ENCODE measurements around the gene LTC4S.
A peak's percentile ranks its signal among the peaks of the same experiment; 100 is the strongest.

LTC4S gene

DNA sequence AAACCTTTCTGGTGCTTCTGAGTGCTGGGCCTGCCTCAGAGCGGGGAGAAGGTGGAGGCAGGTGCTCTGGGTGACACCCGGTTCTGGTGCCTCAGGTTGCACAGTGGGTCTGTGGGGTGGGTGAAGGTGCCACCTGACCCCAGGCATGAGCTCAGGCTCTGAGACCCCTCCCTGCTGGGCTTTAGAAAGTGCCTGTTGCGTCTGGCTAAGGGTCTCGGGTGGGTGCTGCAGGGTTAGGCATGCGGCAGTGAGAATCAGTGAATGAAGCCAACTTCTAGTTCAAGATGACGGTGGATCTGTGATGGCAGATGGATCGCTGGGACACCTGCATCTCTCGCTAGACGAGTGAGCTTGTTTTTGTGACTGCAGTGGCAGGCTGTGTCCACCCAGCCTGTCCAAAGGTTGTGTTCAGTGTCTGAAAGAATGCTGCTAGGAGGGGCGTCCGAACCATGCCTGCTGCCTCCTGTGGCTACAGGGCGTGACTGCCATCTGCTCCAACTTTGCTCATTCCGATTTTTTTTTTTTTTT, 31.9 kb downstream of the LTC4S start:
- TF ChIP-seq, protein P1, sequence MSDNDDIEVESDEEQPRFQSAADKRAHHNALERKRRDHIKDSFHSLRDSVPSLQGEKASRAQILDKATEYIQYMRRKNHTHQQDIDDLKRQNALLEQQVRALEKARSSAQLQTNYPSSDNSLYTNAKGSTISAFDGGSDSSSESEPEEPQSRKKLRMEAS (IDR thresholded peaks at IDR 0.05; ENCODE audit: low read depth, low read length) = no peak
- TF ChIP-seq MYC (IDR thresholded peaks at IDR 0.05; ENCODE audit: low read depth, low read length) = no peak
- TF ChIP-seq, protein P2, sequence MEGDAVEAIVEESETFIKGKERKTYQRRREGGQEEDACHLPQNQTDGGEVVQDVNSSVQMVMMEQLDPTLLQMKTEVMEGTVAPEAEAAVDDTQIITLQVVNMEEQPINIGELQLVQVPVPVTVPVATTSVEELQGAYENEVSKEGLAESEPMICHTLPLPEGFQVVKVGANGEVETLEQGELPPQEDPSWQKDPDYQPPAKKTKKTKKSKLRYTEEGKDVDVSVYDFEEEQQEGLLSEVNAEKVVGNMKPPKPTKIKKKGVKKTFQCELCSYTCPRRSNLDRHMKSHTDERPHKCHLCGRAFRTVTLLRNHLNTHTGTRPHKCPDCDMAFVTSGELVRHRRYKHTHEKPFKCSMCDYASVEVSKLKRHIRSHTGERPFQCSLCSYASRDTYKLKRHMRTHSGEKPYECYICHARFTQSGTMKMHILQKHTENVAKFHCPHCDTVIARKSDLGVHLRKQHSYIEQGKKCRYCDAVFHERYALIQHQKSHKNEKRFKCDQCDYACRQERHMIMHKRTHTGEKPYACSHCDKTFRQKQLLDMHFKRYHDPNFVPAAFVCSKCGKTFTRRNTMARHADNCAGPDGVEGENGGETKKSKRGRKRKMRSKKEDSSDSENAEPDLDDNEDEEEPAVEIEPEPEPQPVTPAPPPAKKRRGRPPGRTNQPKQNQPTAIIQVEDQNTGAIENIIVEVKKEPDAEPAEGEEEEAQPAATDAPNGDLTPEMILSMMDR (IDR thresholded peaks at IDR 0.05; ENCODE audit: low read depth, low read length) = no peak
- TF ChIP-seq POLR2A (IDR thresholded peaks at IDR 0.05; ENCODE audit: extremely low read depth, insufficient read length) = no peak
- no peak for DNase-seq (ENCODE audit: low read depth)
- no peak overlapping the region for H3K4me3 ChIP-seq (ENCODE audit: low read depth, low read length)

DNA sequence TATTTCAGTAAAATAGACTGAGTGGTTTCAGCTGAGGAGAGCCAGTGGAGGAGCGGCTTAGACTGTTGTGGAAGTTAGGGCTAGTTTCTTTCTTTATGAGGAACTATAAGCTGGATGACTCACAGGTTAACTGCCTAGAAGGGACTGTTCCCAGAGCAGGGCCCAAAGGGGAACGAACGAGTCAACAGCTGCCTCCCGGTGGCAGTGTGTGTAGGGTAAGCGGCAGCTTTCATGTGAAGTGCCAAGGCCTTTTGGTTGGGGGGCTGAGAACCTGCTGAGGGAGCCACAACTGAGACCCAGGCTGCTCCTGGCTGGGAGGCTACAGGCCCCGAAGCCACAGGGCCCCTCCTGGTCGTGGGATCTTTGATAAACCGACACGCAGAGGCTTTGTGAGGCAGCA, 33.9 kb downstream of the LTC4S start:
- no peak overlapping the region for H3K4me3 ChIP-seq (ENCODE audit: low read depth, low read length)
- TF ChIP-seq, protein P1 (IDR thresholded peaks at IDR 0.05; ENCODE audit: low read depth, low read length) = peak; percentile 53
- TF ChIP-seq POLR2A (IDR thresholded peaks at IDR 0.05; ENCODE audit: extremely low read depth, insufficient read length) (no peak), MYC (IDR thresholded peaks at IDR 0.05; ENCODE audit: low read depth, low read length) (peak; percentile 60; the same call in 1 of the 2 replicates)
- peak; percentile 93 for DNase-seq (ENCODE audit: low read depth)

DNA sequence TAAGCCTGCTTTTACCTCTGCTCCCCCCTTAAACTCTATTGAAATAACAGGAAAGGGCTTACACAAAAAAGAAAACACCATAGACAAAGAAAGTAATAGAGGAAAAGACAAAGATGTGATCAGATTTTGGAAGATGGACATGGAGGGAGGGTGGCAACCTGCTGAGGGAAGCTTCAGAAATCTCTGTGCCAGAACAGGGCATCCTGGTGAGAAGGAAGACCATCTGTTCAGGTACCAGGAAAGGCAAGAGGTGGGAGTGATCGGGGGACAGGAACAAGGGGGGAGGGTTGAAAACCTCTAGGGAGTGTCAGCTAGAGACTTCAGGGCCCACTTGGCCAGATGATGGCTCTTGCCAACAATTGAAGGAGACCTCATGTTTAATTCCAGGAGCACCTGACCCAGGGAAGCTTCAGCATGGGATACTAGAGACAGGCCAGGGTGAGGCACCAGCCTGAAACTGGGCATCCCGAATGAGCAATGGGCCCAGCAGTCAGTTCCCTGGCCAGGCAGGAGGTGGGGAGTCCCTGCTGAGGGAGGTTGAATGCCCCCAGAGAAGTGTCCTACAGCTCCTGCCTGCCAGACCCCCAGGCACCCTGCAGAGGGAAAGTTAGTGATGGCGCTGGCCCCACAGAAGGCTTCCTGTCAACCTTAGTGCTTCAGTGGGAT, 35.1 kb downstream of the LTC4S start:
- no peak for DNase-seq (ENCODE audit: low read depth)
- no peak overlapping the region for H3K4me3 ChIP-seq (ENCODE audit: low read depth, low read length)
- TF ChIP-seq, protein P1 (IDR thresholded peaks at IDR 0.05; ENCODE audit: low read depth, low read length) = no peak
- no peak for TF ChIP-seq MYC (IDR thresholded peaks at IDR 0.05; ENCODE audit: low read depth, low read length)
- TF ChIP-seq, protein P2 (IDR thresholded peaks at IDR 0.05; ENCODE audit: low read depth, low read length) = no peak
- no peak for TF ChIP-seq POLR2A (IDR thresholded peaks at IDR 0.05; ENCODE audit: extremely low read depth, insufficient read length)

DNA sequence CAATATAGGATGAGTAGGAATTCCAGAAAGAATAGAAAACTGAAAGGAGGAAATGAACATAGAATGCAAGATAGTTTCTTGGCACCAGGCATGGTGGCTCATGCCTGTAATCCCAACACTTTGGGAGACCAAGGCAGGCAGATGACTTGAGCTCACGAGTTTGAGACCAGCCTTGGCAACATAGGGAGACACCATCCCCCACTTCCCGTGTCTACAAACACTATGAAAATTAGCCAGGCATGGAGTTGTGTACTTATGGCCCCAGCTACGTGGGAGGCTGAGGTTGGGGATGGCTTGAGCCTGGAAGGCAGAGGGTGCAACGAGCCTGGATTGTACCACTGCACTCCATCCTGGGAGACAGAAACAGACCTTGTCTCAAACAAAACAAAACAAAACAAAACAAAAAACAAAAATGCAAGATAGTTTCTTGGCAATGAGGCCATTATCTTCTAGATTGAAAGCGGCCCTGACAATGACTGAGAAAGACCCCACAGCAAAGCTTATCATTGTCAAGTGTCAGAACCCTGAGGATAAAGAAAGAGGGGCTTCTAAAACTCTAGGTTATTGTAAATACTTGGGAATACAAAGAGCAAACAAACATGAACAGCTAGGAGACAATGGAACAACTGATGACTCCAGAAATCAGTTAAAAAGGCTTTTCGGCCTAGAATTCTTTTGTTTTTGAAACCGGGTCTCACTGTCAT, 36.1 kb downstream of the LTC4S start:
- DNase-seq (ENCODE audit: low read depth) = no peak
- no peak for TF ChIP-seq MYC (IDR thresholded peaks at IDR 0.05; ENCODE audit: low read depth, low read length)
- TF ChIP-seq, protein P1 (IDR thresholded peaks at IDR 0.05; ENCODE audit: low read depth, low read length) = no peak
- TF ChIP-seq, protein P2 (IDR thresholded peaks at IDR 0.05; ENCODE audit: low read depth, low read length) = no peak
- TF ChIP-seq POLR2A (IDR thresholded peaks at IDR 0.05; ENCODE audit: extremely low read depth, insufficient read length) = no peak
- no peak overlapping the region for H3K4me3 ChIP-seq (ENCODE audit: low read depth, low read length)

DNA sequence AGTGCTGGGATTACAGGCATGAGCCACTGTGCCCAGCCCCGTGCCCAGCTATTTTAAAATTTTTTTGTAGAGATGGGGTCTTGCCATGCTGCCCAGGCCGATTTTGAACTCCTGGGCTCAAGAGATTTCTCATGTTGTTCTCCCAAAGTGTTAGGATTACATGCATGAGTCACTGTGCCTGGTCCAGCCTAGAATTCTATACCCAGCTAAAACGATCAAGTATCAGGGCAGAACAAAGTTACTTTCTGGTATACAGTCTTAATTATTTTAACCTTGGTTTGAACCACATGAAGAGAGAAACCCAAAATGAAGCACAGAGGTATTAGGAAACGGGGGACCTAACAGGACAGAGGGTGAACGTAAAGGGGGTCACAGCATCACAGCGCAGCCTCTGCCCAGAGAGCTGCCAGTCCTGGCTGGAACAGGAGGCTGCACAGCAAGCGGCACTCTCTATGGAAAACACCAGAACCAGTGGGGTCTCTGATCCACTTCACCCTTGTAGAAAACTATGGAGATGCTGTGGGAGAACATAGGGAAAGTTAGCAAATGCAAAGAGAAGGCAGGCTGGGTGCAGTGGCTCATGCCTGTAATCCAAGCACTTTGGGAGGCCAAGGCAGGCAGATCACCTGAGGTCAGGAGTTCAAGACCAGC, 37.2 kb downstream of the LTC4S start:
- TF ChIP-seq, protein P1 (IDR thresholded peaks at IDR 0.05; ENCODE audit: low read depth, low read length) = no peak
- TF ChIP-seq MYC (IDR thresholded peaks at IDR 0.05; ENCODE audit: low read depth, low read length) (no peak), POLR2A (IDR thresholded peaks at IDR 0.05; ENCODE audit: extremely low read depth, insufficient read length) (no peak)
- TF ChIP-seq, protein P2 (IDR thresholded peaks at IDR 0.05; ENCODE audit: low read depth, low read length) = no peak
- no peak for DNase-seq (ENCODE audit: low read depth)
- no peak overlapping the region for H3K4me3 ChIP-seq (ENCODE audit: low read depth, low read length)
